GM21786 (cell line): Measurements from ENCODE around the gene SPINT2.
"Not testable (repeated sequence)": the region's sequence is repeated elsewhere in the genome, so short reads cannot be mapped to it uniquely, and the experiment has no call there.

Experiments used
- ATAC-seq: cut with Tn5 transposase; IDR thresholded peaks from one replicate; pipeline ENCODE4 v1.9.1; 2021; ENCODE audit not compliant: unreplicated experiment

Gene SPINT2

GRCh38 chr19:38319421-38320258 is 55.3 kb downstream of the SPINT2 start, which contains the start of gene KCNK6:
KCNK6 (plus strand) TSS chr19:38319845; CDS start chr19:38319951, 106 bp downstream.
- no peak for ATAC-seq

- ATAC-seq: no peak
Measured at GRCh38 chr19:38320969-38321339, 56.6 kb downstream of the SPINT2 start.

DNA sequence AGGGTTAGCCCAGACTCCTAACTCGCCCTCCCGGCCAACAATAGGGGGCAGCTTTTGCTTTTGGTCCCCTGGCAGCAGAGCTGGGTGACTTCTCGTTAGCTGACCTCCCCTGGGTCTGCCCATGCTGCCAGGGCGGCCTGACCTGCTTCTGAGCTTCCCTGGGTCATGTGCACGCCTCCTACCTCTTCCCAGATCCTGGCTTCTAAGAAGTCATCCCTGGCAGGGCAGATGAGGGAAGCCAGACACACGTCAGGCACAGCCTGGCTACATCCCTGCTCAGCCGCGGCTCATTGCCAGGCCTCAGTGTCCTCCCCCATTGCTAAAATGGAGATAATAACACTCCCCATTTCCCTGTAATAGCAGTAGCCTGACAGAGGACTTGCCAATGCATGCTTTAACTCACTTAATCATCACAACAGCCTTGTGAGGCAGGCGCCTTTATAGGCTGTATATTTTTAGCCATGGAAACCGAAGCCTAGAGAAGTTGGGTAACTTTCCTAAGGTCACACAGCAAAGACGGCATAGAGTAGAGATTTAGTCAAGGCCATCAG is 57.3 kb downstream of the SPINT2 start:
- ATAC-seq: no peak

- no peak for ATAC-seq
Measured at GRCh38 chr19:38323291-38323690, 58.9 kb downstream of the SPINT2 start.

GRCh38 chr19:38324431-38324830 is 60.1 kb downstream of the SPINT2 start:
- ATAC-seq: no peak

DNA sequence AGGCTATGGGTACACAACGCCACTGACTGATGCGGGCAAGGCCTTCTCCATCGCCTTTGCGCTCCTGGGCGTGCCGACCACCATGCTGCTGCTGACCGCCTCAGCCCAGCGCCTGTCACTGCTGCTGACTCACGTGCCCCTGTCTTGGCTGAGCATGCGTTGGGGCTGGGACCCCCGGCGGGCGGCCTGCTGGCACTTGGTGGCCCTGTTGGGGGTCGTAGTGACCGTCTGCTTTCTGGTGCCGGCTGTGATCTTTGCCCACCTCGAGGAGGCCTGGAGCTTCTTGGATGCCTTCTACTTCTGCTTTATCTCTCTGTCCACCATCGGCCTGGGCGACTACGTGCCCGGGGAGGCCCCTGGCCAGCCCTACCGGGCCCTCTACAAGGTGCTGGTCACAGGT is 62.2 kb downstream of the SPINT2 start:
- no peak for ATAC-seq

- ATAC-seq: no peak
Measured at GRCh38 chr19:38329651-38330050, 65.3 kb downstream of the SPINT2 start.

DNA sequence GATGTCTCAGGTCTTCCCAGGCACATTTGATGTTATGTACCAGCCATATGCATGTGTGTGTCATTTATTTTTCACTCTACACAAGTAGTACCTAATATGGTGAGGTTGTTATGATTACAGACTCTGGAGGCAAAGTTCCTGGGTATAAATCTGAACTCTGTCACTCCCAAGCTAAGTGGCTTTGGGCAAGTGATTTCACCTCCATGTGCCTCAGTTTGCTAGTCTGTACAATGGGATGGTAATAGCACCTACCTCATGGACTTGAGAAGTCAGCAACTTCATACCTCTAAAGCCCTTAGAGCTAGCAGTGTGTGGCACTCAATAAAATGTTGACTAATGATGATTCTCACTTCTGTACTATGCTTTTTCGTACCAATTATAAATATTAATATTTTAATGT is 67.4 kb downstream of the SPINT2 start:
- no peak for ATAC-seq

- no peak for ATAC-seq
Measured at GRCh38 chr19:38333245-38333644, 68.9 kb downstream of the SPINT2 start.

DNA sequence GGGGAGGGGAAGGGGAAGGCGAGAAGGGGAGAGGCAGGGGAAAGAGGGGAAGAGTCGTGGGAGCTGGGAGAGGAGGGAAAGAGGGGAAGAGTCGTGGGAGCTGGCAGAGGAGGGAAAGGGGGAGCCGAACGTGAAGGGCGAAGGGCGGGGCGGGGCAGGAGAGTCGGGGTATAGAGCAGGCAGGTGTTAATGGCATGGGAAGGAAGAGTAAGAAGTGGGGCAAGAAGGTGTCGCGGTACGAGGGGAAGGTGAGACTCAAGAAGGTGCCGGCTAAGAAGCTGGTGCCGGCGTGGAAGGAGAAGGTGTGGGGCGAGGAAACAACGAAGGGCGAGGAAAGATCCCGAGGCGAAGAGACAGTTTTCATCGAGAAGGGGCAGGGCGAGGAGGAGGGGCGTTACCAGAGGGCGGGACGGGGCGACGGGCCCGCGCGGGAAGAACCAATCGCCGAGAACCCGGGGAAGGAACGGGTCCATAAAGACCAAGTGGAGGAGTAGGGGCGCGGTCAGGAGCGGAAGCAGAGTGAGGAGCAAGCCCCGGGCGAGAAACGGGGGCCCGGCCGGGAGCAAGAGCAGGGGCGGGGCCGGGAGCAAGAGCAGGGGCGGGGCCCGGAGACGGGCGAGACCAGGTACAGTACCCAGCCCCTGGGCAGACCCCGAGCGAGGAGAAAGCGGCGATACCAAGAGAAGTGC is 71.7 kb downstream of the SPINT2 start:
- ATAC-seq: peak; percentile 59

- peak; percentile 44 for ATAC-seq
Measured at GRCh38 chr19:38336638-38337359, 72.4 kb downstream of the SPINT2 start.

- no peak for ATAC-seq
Measured at GRCh38 chr19:38337360-38337653, 72.9 kb downstream of the SPINT2 start.

DNA sequence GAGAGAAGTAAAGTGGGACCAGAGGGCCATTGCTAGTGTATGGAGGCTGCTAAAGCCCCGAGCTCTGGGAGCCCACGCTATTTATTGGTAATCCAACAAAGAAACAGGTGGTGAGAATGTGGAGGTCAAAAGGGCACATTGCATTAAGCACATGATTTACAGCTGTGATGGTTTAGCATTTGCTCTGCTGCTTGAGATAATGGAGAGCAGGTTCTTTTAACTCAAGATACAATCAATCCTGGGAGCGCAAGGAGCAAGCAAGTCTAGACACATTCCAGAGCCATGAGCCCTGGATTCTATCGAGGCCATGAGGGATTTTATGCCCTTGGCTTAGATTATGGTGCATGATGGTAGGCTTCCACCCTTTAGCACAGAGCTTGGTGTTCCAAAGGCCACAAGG is 74.6 kb downstream of the SPINT2 start:
- ATAC-seq: not testable (repeated sequence)

GRCh38 chr19:38340927-38341326 is 76.6 kb downstream of the SPINT2 start:
- no peak for ATAC-seq
